Activated CD4-positive, alpha-beta memory T cell treated with anti-CD3 and anti-CD28 coated beads, Interleukin-2, amount 10 ng/mL, durations not matched to agents 7 days and 5 days (primary cell): Measurements from ENCODE around the gene NCK2. TPM values are rescaled to one million over a fixed set of nuclear protein-coding genes. Genes with fewer than 3 reads are reported as not detected.

Experiments used
- CTCF ChIA-PET: fragments of 350-600 bp; sonication (Branson Sonifier 250); formaldehyde crosslinking; loops from one replicate; lab custom pipeline; 2021; ENCODE audit warnings: antibody characterized with exemption, inconsistent platforms; lab: Charles Lee
- POLR2A ChIA-PET: fragments of 350-600 bp; sonication (Branson Sonifier 250); formaldehyde crosslinking; loops from one replicate; lab custom pipeline; 2021; ENCODE audit warnings: antibody characterized with exemption; lab: Charles Lee
- DNase-seq: peaks from one replicate; pipeline ENCODE4 v3.0.0-alpha.2; 2020
- H3K27ac Mint-ChIP-seq: one replicate; pipeline ENCODE4 v1.8.0; 2021; ENCODE audit warnings: mild to moderate bottlenecking, mixed read lengths
- H3K27me3 Mint-ChIP-seq: one replicate; pipeline ENCODE4 v1.8.0; 2021; ENCODE audit warnings: mixed read lengths
- H3K36me3 Mint-ChIP-seq: one replicate; pipeline ENCODE4 v1.8.0; 2021; ENCODE audit warnings: low read depth, mixed read lengths
- H3K4me1 Mint-ChIP-seq: one replicate; pipeline ENCODE4 v1.8.0; 2021; ENCODE audit warnings: mixed read lengths
- H3K4me3 Mint-ChIP-seq: one replicate; pipeline ENCODE4 v1.8.0; 2021; ENCODE audit warnings: mild to moderate bottlenecking, mixed read lengths
- H3K9me3 Mint-ChIP-seq: one replicate; pipeline ENCODE4 v1.8.0; 2021; ENCODE audit warnings: mixed read lengths
- total RNA-seq, 2 experiments: library from RNA; stranded (reverse); gene quantifications; one replicate each; pipeline ENCODE4 v1.2.3, GENCODE V29; 2021

NCK2 gene
- total RNA-seq, 2 experiments from 2014 or later: 70.8 to 75.9 TPM

DNA sequence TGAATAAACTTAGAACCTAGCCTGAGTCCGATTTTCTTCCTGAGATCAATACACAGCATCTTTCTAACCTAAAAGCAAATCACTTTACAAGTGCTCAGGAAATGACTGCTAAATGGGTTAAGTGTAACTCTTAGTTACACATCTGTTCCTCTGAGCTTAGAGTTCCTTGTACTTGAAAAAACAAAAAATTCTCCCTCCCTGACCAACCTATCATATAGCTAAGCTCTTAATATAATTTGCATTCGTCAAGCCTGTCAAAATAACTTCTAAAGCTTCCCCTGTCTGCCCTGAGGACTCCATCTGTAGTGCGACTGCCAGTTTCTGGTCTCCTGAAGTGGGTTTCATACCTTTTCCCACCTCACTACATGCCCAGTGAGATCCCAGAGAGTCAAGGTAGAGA is 190.4 kb downstream of the NCK2 start:
- Mint-ChIP-seq H3K9me3 (peaks cover 20% of the 10 kb centered on the region), H3K36me3 (peaks cover 8% of the 10 kb centered on the region), H3K4me1 (peaks cover 5% of the 10 kb centered on the region), H3K27ac (no peak overlapping the region), H3K4me3 (no peak overlapping the region), H3K27me3 (no peaks in the 10 kb centered on the region)
- ChIA-PET CTCF (interaction anchor here (0.7 to 0.9 kb wide), 3 partner anchors 12 to 160 kb away, joined by 3 read pairs; no protein-coding TSS in a partner anchor), POLR2A (interaction anchor here (0.9 to 1.2 kb wide), 3 partner anchors 8 to 381 kb away, joined by 3 to 4 read pairs (median 3); no protein-coding TSS in a partner anchor)
- DNase-seq: no peak

DNA sequence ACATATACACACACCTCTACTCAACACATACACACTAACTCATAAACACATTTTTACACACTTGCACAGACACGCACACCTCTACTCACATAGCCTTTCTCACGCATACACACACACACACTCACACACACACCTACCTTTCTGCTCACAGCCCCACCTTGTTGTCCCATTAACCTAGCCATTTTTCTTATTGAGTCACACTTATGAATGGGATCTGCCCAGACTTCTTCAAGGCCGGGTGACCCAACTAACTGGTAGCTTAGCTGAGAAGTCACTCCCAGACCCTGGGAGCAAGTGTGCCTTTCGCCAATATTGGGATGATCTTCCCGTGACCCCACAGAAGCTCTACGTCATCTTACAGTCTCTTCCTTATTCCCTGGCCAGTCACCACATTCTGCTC is 192.2 kb downstream of the NCK2 start:
- no peak for DNase-seq
- ChIA-PET POLR2A (no interaction called here), CTCF (interaction anchor here (1.1 kb wide), 1 partner anchor 17 kb away, joined by 4 read pairs; no protein-coding TSS in a partner anchor)
- H3K27me3 Mint-ChIP-seq: no peaks in the 10 kb centered on the region
- H3K9me3 Mint-ChIP-seq: peaks cover 25% of the 10 kb centered on the region
- peaks cover 2% of the 10 kb centered on the region for H3K4me1 Mint-ChIP-seq
- peaks cover 8% of the 10 kb centered on the region for H3K36me3 Mint-ChIP-seq
- no peak overlapping the region for H3K4me3 Mint-ChIP-seq
- H3K27ac Mint-ChIP-seq: no peak overlapping the region

DNA sequence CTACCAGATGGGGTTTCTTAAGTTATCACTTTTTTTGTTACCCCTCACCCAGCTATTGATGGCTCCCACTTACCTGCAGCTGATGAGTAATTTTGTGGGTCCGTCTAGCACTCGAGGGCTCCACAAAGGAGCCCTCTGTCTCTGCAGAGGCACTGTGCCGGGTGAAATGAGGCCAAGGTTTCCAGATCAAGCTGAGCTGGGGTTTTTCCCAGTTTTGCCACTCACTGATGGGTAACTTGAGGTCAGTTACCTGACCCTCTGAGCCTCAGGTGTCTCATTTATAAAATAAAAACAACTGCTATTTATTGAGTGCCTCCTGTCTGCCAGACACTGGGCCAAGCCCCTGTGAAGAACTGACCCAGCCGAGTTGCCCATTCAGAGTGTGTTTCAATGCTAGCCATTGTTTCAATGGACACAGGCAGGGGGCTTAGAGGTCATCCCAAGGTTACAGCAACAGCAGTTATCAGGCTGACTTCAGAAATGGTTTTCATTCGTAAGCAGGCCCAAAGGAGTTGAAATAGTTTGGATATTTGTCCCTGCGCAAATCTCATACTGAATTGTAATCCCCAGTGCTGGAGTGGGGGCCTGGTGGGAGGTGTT is 192.9 kb downstream of the NCK2 start:
- CTCF ChIA-PET: interaction anchor here (1.1 kb wide), 1 partner anchor 18 kb away, joined by 4 read pairs; no protein-coding TSS in a partner anchor
- POLR2A ChIA-PET: no interaction called here

More for the DNA sequence above, 192.9 kb downstream of the NCK2 start:
- peaks cover 2% of the 10 kb centered on the region for H3K4me1 Mint-ChIP-seq
- H3K9me3 Mint-ChIP-seq: peaks cover 25% of the 10 kb centered on the region
- DNase-seq: no peak
- H3K27ac Mint-ChIP-seq: no peak overlapping the region
- H3K4me3 Mint-ChIP-seq: no peak overlapping the region
- H3K36me3 Mint-ChIP-seq: peaks cover 7% of the 10 kb centered on the region
- no peaks in the 10 kb centered on the region for H3K27me3 Mint-ChIP-seq
